ENCODE results near the gene FAXDC2.

GRCh38 chr5:154899151-154899816 lies 48.9 kb upstream of the FAXDC2 start:
- TF ChIP-seq CTCF (IDR thresholded peaks at IDR 0.05; ENCODE audit: low read depth, low read length) = no peak
- TF ChIP-seq EZH2phosphoT487 (IDR thresholded peaks at IDR 0.05; ENCODE audit: low read depth) = no peak
